ENCODE measurements around the gene TARDBP.
"Not testable (repeated sequence)": the region's sequence is repeated elsewhere in the genome, so short reads cannot be mapped to it uniquely, and the experiment has no call there.

TARDBP gene

DNA sequence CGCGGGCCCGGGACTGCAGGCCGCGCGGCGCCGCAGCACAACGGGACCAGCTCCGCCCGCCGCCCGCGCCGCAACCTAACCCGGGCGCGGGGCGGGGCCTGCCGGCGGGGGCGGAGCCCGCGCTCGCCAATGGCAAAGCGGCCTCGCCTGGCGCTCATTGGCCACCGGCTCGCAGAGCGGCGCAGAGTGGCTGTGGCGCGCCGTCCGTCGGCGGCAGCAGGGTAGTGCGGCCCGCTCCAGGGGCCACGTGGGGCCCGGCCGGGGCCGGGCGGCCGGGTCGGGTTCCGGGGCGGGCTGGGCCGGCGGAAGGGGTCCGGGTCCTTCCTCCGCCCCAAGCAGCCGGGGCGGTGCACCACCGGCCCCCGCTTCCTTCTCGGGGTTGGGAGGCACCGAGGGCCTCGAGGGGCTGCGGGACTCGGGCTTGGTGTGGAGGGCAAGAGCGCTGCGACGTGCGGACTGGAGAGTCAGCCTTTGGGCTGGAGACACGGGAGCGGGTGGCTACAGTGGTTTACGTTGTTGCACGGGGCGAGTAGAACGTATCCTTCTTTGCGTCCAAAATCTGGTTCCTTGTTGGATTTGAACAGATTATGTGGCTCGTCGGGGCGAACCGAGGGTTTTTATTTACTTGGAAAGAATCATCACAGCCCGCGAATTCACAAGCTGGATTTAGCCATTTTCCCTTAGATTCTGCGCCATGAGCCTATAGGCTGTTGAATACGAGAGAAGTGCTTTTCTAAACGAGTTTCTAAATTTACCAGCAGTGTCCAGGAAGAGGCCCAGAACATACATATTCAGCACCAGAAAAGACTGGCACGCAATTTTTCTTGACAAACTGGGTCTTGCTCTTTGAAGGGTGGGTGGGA, 47.7 kb downstream of the TARDBP start, which contains the start of gene SRM:
SRM (minus strand) TSS at position 51 of the 863 bp plus-strand sequence. CDS start 75 bp downstream, outside the sequence.
- peak; percentile 83 for DNase-seq (ENCODE audit: low read depth)

DNA sequence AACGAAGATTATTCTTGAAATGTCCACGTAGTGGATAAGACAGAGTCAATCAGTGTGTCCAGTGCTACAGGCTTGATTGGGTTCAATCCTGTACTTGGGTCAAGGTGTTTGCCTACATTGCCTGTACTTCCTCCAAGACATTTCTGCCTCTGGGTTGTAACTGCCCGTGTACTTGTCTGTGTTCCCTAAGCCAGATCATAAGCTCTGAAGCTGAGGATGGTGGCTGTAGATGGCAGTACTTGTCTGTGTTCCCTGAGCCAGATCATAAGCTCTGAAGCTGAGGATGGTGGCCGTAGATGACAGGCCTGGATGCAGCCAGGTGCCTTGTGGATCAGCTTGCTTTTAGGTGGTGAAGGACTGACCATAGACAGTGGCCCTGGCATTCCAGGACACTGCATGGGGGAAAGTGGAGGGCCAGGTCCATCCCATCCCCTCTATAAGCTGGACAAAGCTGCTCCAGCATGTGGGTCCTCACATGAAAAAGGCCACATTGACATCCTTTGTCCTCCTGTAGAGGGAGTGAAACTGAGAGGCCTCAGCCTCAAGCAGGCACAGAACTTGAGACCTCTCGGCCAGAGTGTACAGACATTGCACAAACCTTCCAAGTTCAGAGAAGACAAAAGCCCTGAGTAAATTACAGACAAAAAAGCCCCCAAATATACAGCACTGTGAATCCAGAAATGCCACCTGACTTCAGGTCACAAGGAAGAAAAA, 49.4 kb downstream of the TARDBP start:
- DNase-seq (ENCODE audit: low read depth) = no peak

DNA sequence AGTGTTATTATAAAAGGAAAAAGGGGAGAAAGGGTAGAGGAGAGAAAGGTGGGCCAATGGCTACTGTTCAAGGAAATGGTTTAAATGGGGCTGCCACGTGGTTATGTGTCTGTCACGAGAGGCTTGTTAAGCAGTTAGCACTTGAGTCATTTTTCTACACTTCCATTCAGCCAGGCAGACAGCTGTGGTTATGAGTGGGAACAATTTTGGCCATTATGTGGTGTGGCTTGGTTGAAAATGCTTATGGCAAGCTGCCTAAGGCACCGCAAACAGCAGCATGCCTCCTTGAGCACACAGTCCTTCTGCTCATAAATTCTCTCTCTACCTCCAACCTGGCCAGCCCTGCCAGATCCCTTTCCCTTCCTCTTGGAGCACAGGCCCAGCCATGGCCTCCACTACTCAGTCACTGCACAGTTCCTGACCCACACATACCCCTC, 50.5 kb downstream of the TARDBP start:
- peak; percentile 14 for DNase-seq (ENCODE audit: low read depth)

DNA sequence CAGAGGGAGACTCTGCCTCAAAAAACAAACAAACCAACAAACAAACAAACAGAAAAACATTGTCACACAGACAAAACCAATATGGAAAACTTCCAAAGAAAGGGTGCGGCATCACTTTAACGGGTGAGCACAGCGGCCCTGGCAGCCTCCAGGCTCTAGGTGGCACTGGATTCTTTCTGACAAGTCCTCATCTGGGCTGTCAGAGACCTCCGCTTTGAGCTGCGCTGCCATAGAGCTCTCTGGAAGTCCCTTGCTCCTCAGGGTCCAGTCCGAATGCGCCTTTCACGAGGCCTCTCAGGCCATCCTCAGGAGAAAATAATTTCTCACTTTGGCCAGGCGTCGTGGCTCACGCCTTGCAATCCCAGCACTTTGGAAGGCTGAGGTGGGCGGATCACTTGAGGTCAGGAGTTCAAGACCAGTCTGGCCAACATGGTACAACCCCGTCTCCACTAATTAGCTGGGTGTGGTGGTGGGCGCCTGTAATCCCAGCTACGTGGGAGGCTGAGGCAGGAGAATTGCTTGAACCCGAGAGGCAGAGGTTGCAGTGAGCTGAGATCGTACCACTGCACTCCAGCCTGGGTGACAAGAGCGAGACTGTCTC, 51.6 kb downstream of the TARDBP start:
- DNase-seq (ENCODE audit: low read depth) = not testable (repeated sequence)

DNA sequence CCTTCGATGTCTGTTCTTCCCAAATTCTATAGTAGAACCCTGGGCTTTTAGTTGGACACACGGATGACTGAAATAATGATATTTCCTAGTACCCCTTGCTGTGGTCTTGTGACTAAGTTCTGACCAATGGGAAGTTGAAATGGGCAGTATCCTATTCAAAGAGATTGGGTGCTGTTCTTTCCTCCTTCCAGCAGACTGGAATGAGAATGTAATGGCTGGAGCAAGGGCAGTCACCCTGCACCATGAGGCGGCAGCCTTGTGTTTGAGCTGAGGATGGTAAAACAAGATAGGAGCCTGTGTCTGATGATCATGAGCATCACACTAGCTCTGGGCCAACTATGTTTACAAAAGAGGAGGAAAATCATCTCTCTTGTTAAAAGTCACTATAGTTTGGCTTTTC, 52.5 kb downstream of the TARDBP start:
- no peak for DNase-seq (ENCODE audit: low read depth)

DNA sequence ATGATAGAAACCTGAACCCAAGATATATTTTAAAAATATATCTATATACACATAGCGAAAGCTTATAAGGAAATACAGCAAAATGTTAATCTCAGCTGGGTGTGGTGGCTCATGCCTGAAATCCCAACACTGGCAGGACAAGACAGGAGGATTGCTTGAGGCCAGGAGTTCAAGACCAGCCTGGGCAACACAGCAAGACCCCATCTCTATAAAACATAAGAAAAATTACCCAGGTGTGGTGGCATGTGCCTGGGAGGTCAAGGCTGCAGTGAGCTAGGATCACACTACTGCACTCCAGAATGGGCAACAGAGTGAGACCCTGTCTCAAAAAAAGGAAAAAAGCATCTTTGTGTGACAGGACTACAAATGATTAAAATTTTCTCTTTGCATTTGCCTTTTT, 53.3 kb downstream of the TARDBP start:
- no peak for DNase-seq (ENCODE audit: low read depth)

DNA sequence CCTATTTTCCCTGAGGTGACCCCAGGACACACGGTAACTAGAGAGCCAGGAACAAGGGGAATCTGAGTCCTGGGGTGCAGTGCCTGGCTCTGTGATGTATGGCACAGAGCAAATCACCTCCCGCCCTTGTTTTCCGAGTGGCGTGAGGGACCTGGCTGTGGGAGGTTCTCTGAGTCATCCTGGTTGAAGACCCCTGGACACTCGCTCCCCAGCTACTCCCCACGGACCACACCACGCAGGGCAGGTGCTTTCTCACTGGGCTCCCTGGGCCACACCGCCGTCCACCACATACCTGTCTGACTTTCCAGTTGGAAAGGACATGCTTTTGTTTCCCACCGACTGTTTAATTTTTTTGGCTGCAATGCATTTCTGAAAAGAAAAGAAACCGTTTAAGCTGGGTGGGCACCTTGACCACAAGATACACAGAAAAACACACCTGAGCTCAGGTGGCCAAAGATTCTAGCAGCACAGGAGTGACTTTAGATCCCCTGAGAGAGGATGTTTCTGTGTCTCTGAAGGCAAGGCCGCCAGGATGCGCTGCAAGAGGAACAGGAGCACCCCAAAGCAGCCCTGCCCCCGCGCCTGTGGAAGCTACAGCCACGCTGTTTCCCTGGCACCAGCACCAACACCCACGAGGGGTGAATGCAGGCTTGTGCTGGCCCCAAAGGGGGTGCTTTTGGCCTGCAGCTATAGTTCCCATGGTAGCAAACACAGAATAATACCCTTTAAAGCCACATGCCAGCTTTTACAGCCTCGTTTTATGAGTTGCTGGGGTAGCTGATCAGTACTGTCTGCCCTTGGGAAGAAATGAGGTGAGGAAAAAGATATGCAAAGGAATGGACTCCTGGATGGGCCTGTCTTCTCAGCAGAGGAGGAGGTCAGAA, 55.5 kb downstream of the TARDBP start:
- no peak for DNase-seq (ENCODE audit: low read depth)

DNA sequence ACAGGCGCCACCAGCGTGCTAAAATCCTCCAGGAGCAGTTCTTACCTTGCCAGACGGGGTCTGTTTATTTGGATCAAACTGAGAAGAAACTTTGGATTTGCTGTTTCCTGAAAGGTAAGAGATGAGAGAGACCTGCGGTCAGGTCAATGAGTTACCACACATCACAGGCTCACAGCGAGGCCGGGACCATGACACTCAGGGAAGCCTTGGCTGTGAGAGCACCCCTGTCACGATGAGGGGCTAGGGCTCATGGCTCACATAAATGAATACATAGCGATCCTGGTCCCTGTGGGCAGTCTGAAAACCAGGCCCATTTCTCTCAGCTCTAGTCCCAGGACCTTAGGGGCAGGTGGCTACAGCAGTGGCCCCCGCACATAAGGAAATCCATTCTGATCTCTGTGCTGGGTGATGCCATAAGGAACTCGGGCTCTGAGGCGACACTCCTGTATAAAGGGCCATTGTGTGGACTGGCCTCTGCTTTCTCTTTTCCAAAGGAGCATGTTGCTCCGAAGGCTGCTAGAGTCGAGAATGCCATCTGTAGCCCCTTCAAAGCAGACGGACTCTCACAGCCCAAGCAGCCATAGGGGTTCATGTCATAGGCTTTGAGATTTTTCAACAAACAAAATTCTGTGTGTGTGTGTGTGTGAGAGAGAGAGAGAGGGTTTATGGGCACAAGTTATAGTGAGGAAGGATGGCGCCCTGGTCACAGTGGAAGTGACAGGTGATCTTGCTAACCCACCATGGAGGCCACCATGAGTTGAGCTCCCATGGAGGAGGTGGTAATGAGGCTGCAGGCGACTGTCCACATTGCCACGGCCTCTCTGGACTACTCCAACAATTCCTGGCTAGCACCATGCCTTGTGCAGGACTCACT, 56.4 kb downstream of the TARDBP start:
- no peak for DNase-seq (ENCODE audit: low read depth)

DNA sequence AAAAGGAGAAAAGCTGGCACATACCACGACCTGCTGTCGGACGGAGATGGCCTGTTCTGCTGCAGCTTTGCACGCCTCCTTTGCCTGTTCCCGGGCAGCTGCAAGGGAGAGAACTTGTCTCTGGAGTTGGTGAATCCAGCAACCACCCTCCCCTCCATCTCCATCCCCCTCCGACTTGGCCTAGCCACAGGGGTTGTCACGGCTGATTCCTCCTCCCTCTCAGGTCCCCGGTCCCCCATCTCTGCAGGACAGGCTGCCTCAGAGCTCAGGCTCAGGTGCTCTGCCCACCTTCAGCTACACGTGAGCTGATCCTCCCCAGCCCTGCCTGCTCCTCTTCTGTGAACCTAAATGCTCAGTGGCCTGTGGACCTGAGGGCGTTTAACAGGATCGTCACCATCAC, 58.4 kb downstream of the TARDBP start:
- no peak for DNase-seq (ENCODE audit: low read depth)

DNA sequence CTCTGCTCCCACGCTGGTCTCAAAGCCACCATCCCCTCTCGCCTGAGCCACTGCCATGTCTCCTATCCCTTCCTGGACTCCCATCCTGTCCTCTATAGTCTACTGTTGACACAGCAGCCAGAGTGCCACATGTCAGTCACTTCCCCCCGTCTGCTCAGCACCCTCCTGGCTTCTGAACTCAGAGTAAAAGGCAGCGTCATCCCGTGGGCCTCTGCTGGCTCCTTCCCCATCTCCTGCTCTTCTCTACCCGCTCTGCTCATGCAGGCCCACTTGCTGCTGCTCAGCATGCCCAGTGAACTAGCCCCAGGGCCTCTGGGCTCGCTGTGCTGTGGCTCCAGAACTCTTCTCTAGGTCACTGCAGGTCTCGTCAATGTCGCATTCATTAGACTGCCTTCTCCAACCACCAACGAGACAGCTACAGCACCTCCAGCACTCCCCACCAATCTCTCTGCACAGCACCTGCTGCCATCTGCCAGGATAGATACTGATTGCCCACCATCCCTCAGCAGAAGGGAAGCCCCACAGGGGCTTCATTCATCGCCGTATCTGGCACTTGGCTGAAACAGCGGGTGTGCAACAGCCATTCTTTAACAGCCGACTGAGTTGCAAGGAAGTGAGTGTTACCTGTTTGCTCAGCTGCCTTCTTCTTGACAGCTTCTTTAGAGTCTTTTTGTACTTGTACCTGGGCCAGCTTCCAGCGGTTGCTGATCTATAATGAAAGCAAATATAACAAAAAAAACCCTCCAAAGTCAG, 59.2 kb downstream of the TARDBP start:
- no peak for DNase-seq (ENCODE audit: low read depth)

DNA sequence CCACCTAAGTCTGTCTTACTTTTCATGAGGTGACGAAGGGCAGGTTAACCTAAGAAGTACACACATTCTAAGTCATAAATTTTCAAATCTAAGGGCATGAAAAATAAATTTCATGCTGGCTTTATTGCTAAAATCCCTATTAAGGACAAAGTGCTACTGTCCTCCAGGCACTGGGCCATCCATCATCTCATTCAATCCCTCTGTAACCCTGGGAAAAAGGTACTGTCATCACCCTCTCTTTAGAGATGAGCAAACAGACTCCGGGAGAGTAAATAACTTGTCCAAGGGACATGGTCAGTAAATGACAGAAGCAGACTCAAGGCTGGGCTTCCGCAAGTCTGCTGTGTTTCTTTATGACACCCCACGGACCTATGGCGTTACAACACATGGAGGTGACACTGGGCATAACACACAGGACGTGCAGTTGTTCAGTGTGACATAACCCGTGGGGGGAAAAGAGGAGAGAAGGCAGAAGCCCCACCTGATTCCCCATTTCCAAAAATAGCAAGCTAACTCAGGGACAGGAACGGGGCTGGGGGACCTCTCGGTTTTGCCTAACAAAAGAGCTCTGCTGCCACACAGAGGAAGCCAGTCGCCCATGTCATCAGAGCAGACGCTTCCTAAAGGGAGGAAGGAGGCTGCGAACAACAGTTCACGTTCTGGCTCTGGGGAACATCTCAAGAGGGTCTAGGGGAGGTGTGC, 59.9 kb downstream of the TARDBP start:
- DNase-seq (ENCODE audit: low read depth) = no peak

DNA sequence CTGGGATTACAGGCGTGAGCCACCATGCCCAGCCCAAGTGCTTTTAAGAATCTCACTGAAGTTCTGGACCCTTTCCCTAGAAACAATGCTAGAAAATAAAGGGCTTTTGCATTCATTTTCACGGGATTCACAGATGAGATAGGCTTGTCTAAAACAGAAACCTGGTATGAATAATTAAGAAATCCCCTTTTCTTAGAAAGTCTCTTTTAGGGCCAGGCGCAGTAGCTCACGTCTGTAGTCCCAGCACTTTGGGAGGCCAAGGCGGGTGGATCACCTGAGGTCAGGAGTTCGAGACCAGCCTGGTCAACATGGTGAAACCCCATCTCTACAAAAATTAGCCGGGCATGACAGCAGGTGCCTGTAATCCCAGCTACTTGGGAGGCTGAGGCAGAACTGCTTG, 60.9 kb downstream of the TARDBP start:
- DNase-seq (ENCODE audit: low read depth) = not testable (repeated sequence)

Data from amniotic epithelial cell (primary cell).